Endodermal cell (in vitro differentiated cells): ENCODE data around the gene SSH2. TPM values are rescaled to one million over a fixed set of nuclear protein-coding genes. Genes with fewer than 3 reads are reported as not detected.
A peak's percentile ranks its signal among the peaks of the same experiment; 100 is the strongest.

Experiments used
- DNase-seq: peaks from one replicate; pipeline ENCODE4 v3.0.0-alpha.2; 2017
- H3K27ac ChIP-seq: 2 replicates; pipeline ENCODE4 v1.5.1; 2013; ENCODE audit warnings: mild to moderate bottlenecking, low read depth, low read length, moderate library complexity
- H3K27me3 ChIP-seq: 2 replicates; pipeline ENCODE4 v1.6.1; 2013; ENCODE audit warnings: mild to moderate bottlenecking, low read length, moderate library complexity; ENCODE audit not compliant: insufficient read depth, control insufficient read depth, poor library complexity, severe bottlenecking
- H3K36me3 ChIP-seq: 2 replicates; pipeline ENCODE4 v1.7.0; 2013; ENCODE audit warnings: mild to moderate bottlenecking, low read length, moderate library complexity; ENCODE audit not compliant: control insufficient read depth, insufficient read depth
- H3K4me1 ChIP-seq: one replicate; pipeline ENCODE4 v1.7.0; 2013; ENCODE audit warnings: low read length; ENCODE audit not compliant: control insufficient read depth, insufficient read depth
- H3K4me3 ChIP-seq: 2 replicates; pipeline ENCODE4 v1.5.1; 2013; ENCODE audit warnings: mild to moderate bottlenecking, low read length, moderate library complexity
- H3K9ac ChIP-seq: 2 replicates; pipeline ENCODE4 v1.6.1; 2013; ENCODE audit warnings: mild to moderate bottlenecking, low read length, moderate library complexity; ENCODE audit not compliant: poor library complexity, severe bottlenecking; ENCODE audit errors: extremely low read depth
- H3K9me3 ChIP-seq: 2 replicates; pipeline ENCODE4 v1.6.1; 2013; ENCODE audit warnings: mild to moderate bottlenecking, low read length, moderate library complexity; ENCODE audit not compliant: control insufficient read depth
- H3K27ac Mint-ChIP-seq: 2 replicates; pipeline ENCODE4 v1.8.0; 2020; ENCODE audit warnings: mixed read lengths
- H3K27me3 Mint-ChIP-seq: 2 replicates; pipeline ENCODE4 v1.8.0; 2021; ENCODE audit warnings: mild to moderate bottlenecking, mixed read lengths; ENCODE audit not compliant: insufficient read depth
- H3K36me3 Mint-ChIP-seq: 2 replicates; pipeline ENCODE4 v1.8.0; 2020; ENCODE audit warnings: low read depth, mixed read lengths
- H3K4me1 Mint-ChIP-seq: 2 replicates; pipeline ENCODE4 v1.8.0; 2020; ENCODE audit warnings: mixed read lengths
- H3K4me3 Mint-ChIP-seq: 2 replicates; pipeline ENCODE4 v1.8.0; 2020; ENCODE audit warnings: mild to moderate bottlenecking, moderate library complexity, mixed read lengths
- H3K9me3 Mint-ChIP-seq: 2 replicates; pipeline ENCODE4 v1.8.0; 2020; ENCODE audit warnings: mild to moderate bottlenecking, mixed read lengths
- WGBS, 2 experiments: methylation state at CpG; one replicate each; pipeline versions ENCODE4 v1.1.5 to v1.1.7; 2013; ENCODE audit warnings: missing lambda C conversion rate in 2 of 2, mixed read lengths in 1 of 2; ENCODE audit not compliant: insufficient coverage in 1 of 2, insufficient read length in 1 of 2; 5-methylcytosine and 5-hydroxymethylcytosine counted together
- total RNA-seq, 2 donors: library from RNA; stranded (reverse); fragmentation: NEBNext Ultra II Directional in 1 of 2; extraction: Animal tissue kit (Norgen Biotek cat#: 25700) in 1 of 2; gene quantifications; 2 replicates in 1 of 2; 3 replicates in 1 of 2; pipeline ENCODE4 v1.2.1, GENCODE V29; 2021
- TF ChIP-seq, protein P1 (sequence below): fragments of 200-600 bp; sonication (generic); conservative IDR thresholded peaks from 2 replicates; pipeline ENCODE4 v1.5.0; 2021; ENCODE audit warnings: antibody characterized with exemption, mild to moderate bottlenecking

SSH2 gene
- total RNA-seq, 2 donors from 2014 or later = 11.3 to 13.5 TPM

DNA sequence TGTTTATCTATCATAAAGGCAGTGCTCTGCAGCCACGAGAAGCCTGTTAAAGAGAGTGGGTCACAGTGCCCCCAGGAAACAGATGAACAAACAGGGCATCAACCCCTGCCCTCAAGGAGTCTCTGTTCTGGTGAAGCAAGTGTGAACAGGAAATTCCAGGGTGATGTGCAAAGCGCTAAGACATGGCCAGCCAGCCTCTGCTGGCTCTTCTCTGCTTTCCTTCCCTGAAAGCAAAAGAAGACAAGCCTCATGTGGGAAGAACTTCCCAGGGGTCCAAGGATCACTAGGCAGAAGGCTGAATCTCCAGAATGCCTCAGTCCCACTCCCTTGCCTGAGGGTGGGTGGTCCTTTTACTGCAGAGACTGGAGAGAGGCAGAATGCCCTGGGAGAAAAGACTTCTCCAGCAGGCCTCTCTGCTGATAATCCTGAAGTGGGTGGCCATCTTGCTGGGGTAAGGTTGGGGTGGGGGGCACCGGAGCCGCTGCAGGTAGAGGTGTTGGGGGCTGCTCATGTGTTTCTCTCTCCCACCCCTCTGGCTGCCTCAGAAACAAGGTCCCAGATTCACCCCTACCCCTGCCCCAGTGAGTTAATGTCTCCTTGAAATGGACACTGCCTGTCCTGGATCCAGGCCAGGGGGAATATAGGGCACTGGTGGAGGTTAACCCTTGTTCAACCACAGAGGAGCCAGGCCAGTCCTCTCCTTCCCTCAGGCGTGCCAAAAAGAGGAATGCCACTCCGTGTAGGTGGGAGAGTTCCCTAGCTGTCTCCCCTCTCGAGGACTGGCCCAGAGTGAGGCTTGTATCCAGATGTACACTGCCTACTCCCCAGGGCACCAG lies 334.7 kb downstream of the SSH2 start:
- Histone ChIP-seq H3K4me1 (peaks cover 5% of the 10 kb centered on the region), H3K4me3 (no peak overlapping the region), H3K9me3 (no peaks in the 10 kb centered on the region), H3K27me3 (peaks cover 22% of the 10 kb centered on the region), H3K36me3 (no peaks in the 10 kb centered on the region), H3K27ac (no peak overlapping the region), H3K9ac (no peak overlapping the region)
- H3K9me3 Mint-ChIP-seq = no peaks in the 10 kb centered on the region
- no peak overlapping the region for H3K4me3 Mint-ChIP-seq
- peaks cover 13% of the 10 kb centered on the region for H3K4me1 Mint-ChIP-seq
- no peaks in the 10 kb centered on the region for H3K36me3 Mint-ChIP-seq
- TF ChIP-seq, protein P1, sequence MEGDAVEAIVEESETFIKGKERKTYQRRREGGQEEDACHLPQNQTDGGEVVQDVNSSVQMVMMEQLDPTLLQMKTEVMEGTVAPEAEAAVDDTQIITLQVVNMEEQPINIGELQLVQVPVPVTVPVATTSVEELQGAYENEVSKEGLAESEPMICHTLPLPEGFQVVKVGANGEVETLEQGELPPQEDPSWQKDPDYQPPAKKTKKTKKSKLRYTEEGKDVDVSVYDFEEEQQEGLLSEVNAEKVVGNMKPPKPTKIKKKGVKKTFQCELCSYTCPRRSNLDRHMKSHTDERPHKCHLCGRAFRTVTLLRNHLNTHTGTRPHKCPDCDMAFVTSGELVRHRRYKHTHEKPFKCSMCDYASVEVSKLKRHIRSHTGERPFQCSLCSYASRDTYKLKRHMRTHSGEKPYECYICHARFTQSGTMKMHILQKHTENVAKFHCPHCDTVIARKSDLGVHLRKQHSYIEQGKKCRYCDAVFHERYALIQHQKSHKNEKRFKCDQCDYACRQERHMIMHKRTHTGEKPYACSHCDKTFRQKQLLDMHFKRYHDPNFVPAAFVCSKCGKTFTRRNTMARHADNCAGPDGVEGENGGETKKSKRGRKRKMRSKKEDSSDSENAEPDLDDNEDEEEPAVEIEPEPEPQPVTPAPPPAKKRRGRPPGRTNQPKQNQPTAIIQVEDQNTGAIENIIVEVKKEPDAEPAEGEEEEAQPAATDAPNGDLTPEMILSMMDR = no peak
- H3K27me3 Mint-ChIP-seq = peaks cover 47% of the 10 kb centered on the region
- DNase-seq = peak; percentile 46
- WGBS, 2 experiments = 78 to 80% methylated on average over 5 to 7 of the region's 7 CpGs
- H3K27ac Mint-ChIP-seq = no peak overlapping the region

GRCh38 chr17:29594519-29595090 lies 335.4 kb downstream of the SSH2 start:
- no peak overlapping the region for H3K27ac ChIP-seq
- no peak overlapping the region for H3K4me3 ChIP-seq

GRCh38 chr17:29593591-29594518 lies 336.2 kb downstream of the SSH2 start:
- peaks cover 5% of the 10 kb centered on the region for H3K4me1 ChIP-seq
- H3K4me1 Mint-ChIP-seq = peaks cover 17% of the 10 kb centered on the region
- no peaks in the 10 kb centered on the region for H3K9me3 ChIP-seq
- H3K9me3 Mint-ChIP-seq = no peaks in the 10 kb centered on the region
- no peak overlapping the region for H3K27ac ChIP-seq
- TF ChIP-seq, protein P1 = peak; percentile 47
- peaks cover 29% of the 10 kb centered on the region for H3K27me3 ChIP-seq
- H3K27ac Mint-ChIP-seq = no peak overlapping the region
- peaks cover 44% of the 10 kb centered on the region for H3K27me3 Mint-ChIP-seq
- H3K4me3 Mint-ChIP-seq = peak overlapping the region; percentile 74
- WGBS, 2 experiments = 3 to 6% methylated on average over 27 to 64 of the region's 64 CpGs
- H3K4me3 ChIP-seq = peak overlapping the region; percentile 69
- peak; percentile 96 for DNase-seq
- H3K36me3 Mint-ChIP-seq = no peaks in the 10 kb centered on the region
- H3K36me3 ChIP-seq = no peaks in the 10 kb centered on the region
- no peak overlapping the region for H3K9ac ChIP-seq

More at GRCh38 chr17:29594519-29595090, 335.4 kb downstream of the SSH2 start:
- Mint-ChIP-seq H3K36me3 (no peaks in the 10 kb centered on the region), H3K27me3 (peaks cover 48% of the 10 kb centered on the region), H3K27ac (no peak overlapping the region), H3K4me3 (no peak overlapping the region), H3K9me3 (no peaks in the 10 kb centered on the region), H3K4me1 (peaks cover 17% of the 10 kb centered on the region)
- 84 to 87% methylated on average over 6 to 11 of the region's 11 CpGs for WGBS, 2 experiments
- TF ChIP-seq, protein P1 = no peak
- Histone ChIP-seq H3K27me3 (peaks cover 29% of the 10 kb centered on the region), H3K9me3 (no peaks in the 10 kb centered on the region), H3K9ac (no peak overlapping the region), H3K4me1 (peaks cover 5% of the 10 kb centered on the region), H3K36me3 (no peaks in the 10 kb centered on the region)
- DNase-seq = no peak
